ENCODE data around the gene RBM20.
"Not testable (repeated sequence)": the region's sequence is repeated elsewhere in the genome, so short reads cannot be mapped to it uniquely, and the experiment has no call there.

GRCh38 chr10:110660289-110660688 lies 16.2 kb downstream of the RBM20 start:
- not testable (repeated sequence) for TF ChIP-seq REST (IDR thresholded peaks at IDR 0.05; ENCODE audit: insufficient replicate concordance, low read depth); POLR2AphosphoS5 (IDR thresholded peaks at IDR 0.05; ENCODE audit: low read depth); SPI1 (IDR thresholded peaks at IDR 0.05; ENCODE audit: borderline replicate concordance, low read depth)
- TF ChIP-seq, protein P1, sequence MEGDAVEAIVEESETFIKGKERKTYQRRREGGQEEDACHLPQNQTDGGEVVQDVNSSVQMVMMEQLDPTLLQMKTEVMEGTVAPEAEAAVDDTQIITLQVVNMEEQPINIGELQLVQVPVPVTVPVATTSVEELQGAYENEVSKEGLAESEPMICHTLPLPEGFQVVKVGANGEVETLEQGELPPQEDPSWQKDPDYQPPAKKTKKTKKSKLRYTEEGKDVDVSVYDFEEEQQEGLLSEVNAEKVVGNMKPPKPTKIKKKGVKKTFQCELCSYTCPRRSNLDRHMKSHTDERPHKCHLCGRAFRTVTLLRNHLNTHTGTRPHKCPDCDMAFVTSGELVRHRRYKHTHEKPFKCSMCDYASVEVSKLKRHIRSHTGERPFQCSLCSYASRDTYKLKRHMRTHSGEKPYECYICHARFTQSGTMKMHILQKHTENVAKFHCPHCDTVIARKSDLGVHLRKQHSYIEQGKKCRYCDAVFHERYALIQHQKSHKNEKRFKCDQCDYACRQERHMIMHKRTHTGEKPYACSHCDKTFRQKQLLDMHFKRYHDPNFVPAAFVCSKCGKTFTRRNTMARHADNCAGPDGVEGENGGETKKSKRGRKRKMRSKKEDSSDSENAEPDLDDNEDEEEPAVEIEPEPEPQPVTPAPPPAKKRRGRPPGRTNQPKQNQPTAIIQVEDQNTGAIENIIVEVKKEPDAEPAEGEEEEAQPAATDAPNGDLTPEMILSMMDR (IDR thresholded peaks at IDR 0.05; ENCODE audit: insufficient read depth, low read length), result not testable (repeated sequence)
